Activated naive CD8-positive, alpha-beta T cell treated with anti-CD3 and anti-CD28 coated beads, Interleukin-2, amount 50 U/mL, for 24 hours (primary cell): Measurements from ENCODE around the gene PPP2R2B.

Experiments used
- ATAC-seq: fragments of 150-1000 bp; cut with Tn5 transposase; one replicate; pipeline ENCODE4 v1.10.0; 2021
- DNase-seq: peaks from one replicate; pipeline ENCODE4 v3.0.0; 2021
- H3K27ac Mint-ChIP-seq: one replicate; pipeline ENCODE4 v1.8.0; 2021; ENCODE audit warnings: mild to moderate bottlenecking, mixed read lengths
- H3K27me3 Mint-ChIP-seq: one replicate; pipeline ENCODE4 v1.8.0; 2021; ENCODE audit warnings: mixed read lengths
- H3K36me3 Mint-ChIP-seq: one replicate; pipeline ENCODE4 v1.8.0; 2021; ENCODE audit warnings: low read depth, mixed read lengths
- H3K4me1 Mint-ChIP-seq: one replicate; pipeline ENCODE4 v1.8.0; 2021; ENCODE audit warnings: mixed read lengths
- H3K4me3 Mint-ChIP-seq: one replicate; pipeline ENCODE4 v1.8.0; 2021; ENCODE audit warnings: mild to moderate bottlenecking, moderate library complexity, mixed read lengths
- H3K9me3 Mint-ChIP-seq: one replicate; pipeline ENCODE4 v1.8.0; 2021; ENCODE audit warnings: mixed read lengths

The PPP2R2B gene

DNA sequence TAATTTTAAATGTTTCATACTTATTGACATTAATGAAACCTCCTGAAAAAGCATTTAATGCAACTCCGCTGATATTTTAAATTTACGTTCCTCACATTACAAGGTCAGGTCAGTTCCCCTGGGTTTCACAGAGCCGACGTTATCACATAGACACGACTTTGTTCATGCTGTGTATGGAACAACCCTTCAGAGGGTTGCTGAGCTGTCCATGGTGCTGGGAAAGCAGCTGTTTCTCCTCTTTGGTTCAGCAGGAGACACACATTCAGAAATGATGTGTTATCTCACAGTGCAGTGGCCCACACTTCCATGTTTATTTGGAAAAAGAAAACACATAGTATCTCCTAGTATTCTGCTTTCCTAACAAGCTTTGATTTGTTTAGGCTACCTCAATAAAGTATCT is 53.5 kb downstream of the PPP2R2B start:
- no peaks in the 10 kb centered on the region for H3K4me1 Mint-ChIP-seq
- H3K4me3 Mint-ChIP-seq: no peak overlapping the region
- H3K9me3 Mint-ChIP-seq: no peaks in the 10 kb centered on the region
- no peaks in the 10 kb centered on the region for H3K36me3 Mint-ChIP-seq
- no peaks in the 10 kb centered on the region for H3K27me3 Mint-ChIP-seq
- no peak overlapping the region for H3K27ac Mint-ChIP-seq
- ATAC-seq (no peak), DNase-seq (peak; percentile 4)

DNA sequence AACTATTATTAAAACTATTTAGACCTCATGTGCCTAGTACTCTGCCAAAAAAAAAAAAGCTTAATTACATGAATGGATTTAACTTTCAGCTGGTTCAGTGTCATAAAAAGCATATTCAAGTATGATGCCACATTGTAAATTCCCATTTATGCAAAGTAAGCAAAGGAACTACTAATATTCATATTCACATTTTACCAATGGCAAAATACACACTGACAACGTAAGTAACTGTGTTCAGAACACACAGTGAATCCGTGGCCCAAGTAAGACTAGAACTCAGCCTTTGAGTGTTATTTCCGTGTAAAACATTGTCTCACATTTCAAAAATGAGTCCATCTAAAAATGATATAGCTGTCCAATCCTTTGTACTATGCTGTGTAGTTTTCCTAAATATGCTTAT is 56.8 kb downstream of the PPP2R2B start:
- DNase-seq (no peak), ATAC-seq (no peak)
- no peak overlapping the region for H3K27ac Mint-ChIP-seq
- H3K36me3 Mint-ChIP-seq: no peaks in the 10 kb centered on the region
- no peaks in the 10 kb centered on the region for H3K9me3 Mint-ChIP-seq
- H3K4me3 Mint-ChIP-seq: no peak overlapping the region
- H3K27me3 Mint-ChIP-seq: no peaks in the 10 kb centered on the region
- no peaks in the 10 kb centered on the region for H3K4me1 Mint-ChIP-seq

GRCh38 chr5:146820987-146821386 is 57.6 kb downstream of the PPP2R2B start:
- Mint-ChIP-seq H3K36me3 (no peaks in the 10 kb centered on the region), H3K27me3 (no peaks in the 10 kb centered on the region), H3K4me1 (no peaks in the 10 kb centered on the region), H3K27ac (no peak overlapping the region), H3K4me3 (no peak overlapping the region), H3K9me3 (no peaks in the 10 kb centered on the region)
- no peak for DNase-seq
- no peak for ATAC-seq

DNA sequence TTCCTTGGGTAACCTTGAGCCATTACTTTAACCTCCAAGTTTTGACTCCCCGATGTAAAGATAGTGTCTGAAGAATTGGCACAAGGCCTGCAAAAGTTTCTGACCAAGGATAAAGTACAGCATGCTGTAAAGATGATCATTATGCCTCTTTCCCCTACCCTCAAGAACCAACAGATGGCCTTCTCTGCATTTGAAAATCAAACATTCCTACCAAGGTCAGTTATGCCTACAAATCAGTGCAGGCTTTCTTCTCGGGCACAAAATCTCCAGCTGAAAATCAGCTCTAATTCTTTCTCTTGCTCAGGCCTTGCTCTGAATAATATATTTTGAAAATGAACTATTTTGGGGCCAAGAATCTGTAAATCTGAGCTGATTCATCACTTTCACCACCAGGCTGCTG is 59.7 kb downstream of the PPP2R2B start:
- Mint-ChIP-seq H3K27ac (no peak overlapping the region), H3K4me3 (no peak overlapping the region), H3K36me3 (no peaks in the 10 kb centered on the region), H3K9me3 (no peaks in the 10 kb centered on the region), H3K4me1 (no peaks in the 10 kb centered on the region), H3K27me3 (no peaks in the 10 kb centered on the region)
- ATAC-seq (no peak), DNase-seq (no peak)

DNA sequence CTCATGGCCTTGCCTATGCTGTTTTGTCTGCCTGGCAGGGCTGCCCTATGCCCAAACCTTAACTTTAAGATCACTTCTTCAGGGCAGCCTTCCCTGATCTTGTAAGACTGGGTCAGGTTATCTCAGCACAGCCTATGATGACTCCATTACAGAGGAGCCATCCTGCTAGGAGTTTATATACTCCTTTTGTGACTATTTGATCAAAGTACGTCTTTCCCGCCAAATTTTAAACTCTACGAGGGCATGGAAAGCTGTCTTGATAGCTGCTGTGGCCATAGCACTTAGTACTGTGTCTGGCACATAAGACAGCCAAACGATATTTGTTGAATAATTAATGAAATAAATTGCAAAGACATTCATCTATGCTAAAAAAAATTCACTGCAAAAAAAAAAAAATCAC is 60.6 kb downstream of the PPP2R2B start:
- H3K4me3 Mint-ChIP-seq: no peak overlapping the region
- H3K27ac Mint-ChIP-seq: no peak overlapping the region
- DNase-seq (no peak), ATAC-seq (no peak)
- H3K9me3 Mint-ChIP-seq: no peaks in the 10 kb centered on the region
- H3K4me1 Mint-ChIP-seq: no peaks in the 10 kb centered on the region
- no peaks in the 10 kb centered on the region for H3K36me3 Mint-ChIP-seq
- H3K27me3 Mint-ChIP-seq: no peaks in the 10 kb centered on the region

- no peaks in the 10 kb centered on the region for H3K36me3 Mint-ChIP-seq
- H3K4me1 Mint-ChIP-seq: peaks cover 2% of the 10 kb centered on the region
- H3K9me3 Mint-ChIP-seq: no peaks in the 10 kb centered on the region
- ATAC-seq (no peak), DNase-seq (no peak)
- H3K27ac Mint-ChIP-seq: no peak overlapping the region
- H3K4me3 Mint-ChIP-seq: no peak overlapping the region
- no peaks in the 10 kb centered on the region for H3K27me3 Mint-ChIP-seq
These were observed 61.7 kb downstream of the PPP2R2B start for GRCh38 chr5:146816775-146817387.

GRCh38 chr5:146815411-146815810 is 63.1 kb downstream of the PPP2R2B start:
- no peaks in the 10 kb centered on the region for H3K9me3 Mint-ChIP-seq
- DNase-seq (no peak), ATAC-seq (no peak)
- H3K4me3 Mint-ChIP-seq: no peak overlapping the region
- peaks cover 4% of the 10 kb centered on the region for H3K4me1 Mint-ChIP-seq
- H3K27me3 Mint-ChIP-seq: no peaks in the 10 kb centered on the region
- H3K36me3 Mint-ChIP-seq: no peaks in the 10 kb centered on the region
- H3K27ac Mint-ChIP-seq: no peak overlapping the region

DNA sequence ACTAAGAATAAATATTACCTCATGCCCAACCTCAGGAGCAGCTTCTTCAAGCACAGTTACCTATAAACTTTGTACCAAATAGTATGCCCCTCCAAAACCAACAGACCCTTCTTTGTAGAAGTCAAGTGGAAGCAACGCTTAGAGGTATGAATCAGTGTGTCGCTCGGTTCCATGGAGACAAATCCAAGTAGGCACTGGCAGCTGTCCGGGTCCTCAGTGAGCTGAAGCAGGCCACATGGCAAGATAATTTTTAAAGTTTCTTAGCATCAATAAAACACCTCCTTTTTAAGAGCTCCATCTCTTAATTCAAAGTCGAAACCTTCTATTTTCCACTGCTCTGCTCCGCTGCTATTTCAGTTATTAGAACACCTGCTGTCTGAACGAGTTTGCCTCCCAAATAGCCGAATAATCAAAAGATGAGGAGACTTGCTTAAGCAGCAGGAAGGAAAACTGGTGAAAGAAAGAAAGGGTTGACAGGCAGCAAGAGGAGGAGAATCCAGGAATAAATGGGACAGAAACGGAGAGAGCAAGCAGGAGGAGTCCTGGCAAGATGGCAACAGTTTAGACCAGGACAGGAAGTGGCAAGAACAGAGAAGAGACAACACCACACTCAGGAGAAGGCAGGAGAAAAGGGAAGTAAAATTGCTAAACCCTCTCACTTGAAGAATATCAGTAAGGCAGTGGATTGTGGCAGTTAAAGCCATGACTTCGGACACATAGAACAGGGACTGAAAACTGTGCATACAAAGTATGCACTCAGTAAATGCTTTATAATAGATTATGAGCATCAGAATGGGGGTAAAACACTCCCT is 65.0 kb downstream of the PPP2R2B start:
- no peak overlapping the region for H3K4me3 Mint-ChIP-seq
- no peak overlapping the region for H3K27ac Mint-ChIP-seq
- no peak for ATAC-seq
- H3K27me3 Mint-ChIP-seq: no peaks in the 10 kb centered on the region
- H3K9me3 Mint-ChIP-seq: no peaks in the 10 kb centered on the region
- H3K4me1 Mint-ChIP-seq: peaks cover 4% of the 10 kb centered on the region
- H3K36me3 Mint-ChIP-seq: no peaks in the 10 kb centered on the region
- no peak for DNase-seq

GRCh38 chr5:146805081-146805480 is 73.5 kb downstream of the PPP2R2B start:
- ATAC-seq (no peak), DNase-seq (no peak)
- no peak overlapping the region for H3K27ac Mint-ChIP-seq
- H3K9me3 Mint-ChIP-seq: no peaks in the 10 kb centered on the region
- no peak overlapping the region for H3K4me3 Mint-ChIP-seq
- H3K27me3 Mint-ChIP-seq: no peaks in the 10 kb centered on the region
- H3K4me1 Mint-ChIP-seq: no peaks in the 10 kb centered on the region
- no peaks in the 10 kb centered on the region for H3K36me3 Mint-ChIP-seq

GRCh38 chr5:146802945-146803522 is 75.5 kb downstream of the PPP2R2B start:
- no peak overlapping the region for H3K27ac Mint-ChIP-seq
- no peak overlapping the region for H3K4me3 Mint-ChIP-seq
- no peaks in the 10 kb centered on the region for H3K36me3 Mint-ChIP-seq
- peaks cover 3% of the 10 kb centered on the region for H3K4me1 Mint-ChIP-seq
- no peaks in the 10 kb centered on the region for H3K27me3 Mint-ChIP-seq
- H3K9me3 Mint-ChIP-seq: no peaks in the 10 kb centered on the region
- ATAC-seq (no peak), DNase-seq (no peak)

GRCh38 chr5:146799671-146800070 is 78.9 kb downstream of the PPP2R2B start:
- H3K27ac Mint-ChIP-seq: no peak overlapping the region
- no peaks in the 10 kb centered on the region for H3K9me3 Mint-ChIP-seq
- H3K27me3 Mint-ChIP-seq: no peaks in the 10 kb centered on the region
- no peaks in the 10 kb centered on the region for H3K36me3 Mint-ChIP-seq
- H3K4me3 Mint-ChIP-seq: no peak overlapping the region
- ATAC-seq (no peak), DNase-seq (no peak)
- H3K4me1 Mint-ChIP-seq: peaks cover 10% of the 10 kb centered on the region

DNA sequence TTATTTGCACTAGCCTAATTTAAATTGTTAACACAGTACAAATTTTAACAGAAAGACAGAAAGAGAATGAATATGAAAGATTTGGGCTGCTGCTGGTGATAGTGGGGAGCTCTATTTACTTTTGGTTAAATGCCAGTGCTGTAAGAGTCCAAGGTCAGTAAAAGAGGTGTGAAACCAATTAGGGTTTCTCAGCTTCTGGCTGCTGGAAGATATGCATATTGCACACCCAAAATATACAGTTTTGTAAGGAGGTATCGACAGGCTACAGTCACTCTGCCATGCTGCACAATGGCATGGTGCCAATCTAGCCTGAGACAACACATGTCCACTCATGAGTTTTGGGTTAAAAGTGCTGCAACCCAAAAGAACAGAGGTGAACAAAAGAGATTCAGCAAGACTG is 79.3 kb downstream of the PPP2R2B start:
- no peaks in the 10 kb centered on the region for H3K9me3 Mint-ChIP-seq
- H3K27me3 Mint-ChIP-seq: no peaks in the 10 kb centered on the region
- no peaks in the 10 kb centered on the region for H3K36me3 Mint-ChIP-seq
- DNase-seq (no peak), ATAC-seq (no peak)
- no peak overlapping the region for H3K4me3 Mint-ChIP-seq
- no peak overlapping the region for H3K27ac Mint-ChIP-seq
- H3K4me1 Mint-ChIP-seq: peaks cover 15% of the 10 kb centered on the region

DNA sequence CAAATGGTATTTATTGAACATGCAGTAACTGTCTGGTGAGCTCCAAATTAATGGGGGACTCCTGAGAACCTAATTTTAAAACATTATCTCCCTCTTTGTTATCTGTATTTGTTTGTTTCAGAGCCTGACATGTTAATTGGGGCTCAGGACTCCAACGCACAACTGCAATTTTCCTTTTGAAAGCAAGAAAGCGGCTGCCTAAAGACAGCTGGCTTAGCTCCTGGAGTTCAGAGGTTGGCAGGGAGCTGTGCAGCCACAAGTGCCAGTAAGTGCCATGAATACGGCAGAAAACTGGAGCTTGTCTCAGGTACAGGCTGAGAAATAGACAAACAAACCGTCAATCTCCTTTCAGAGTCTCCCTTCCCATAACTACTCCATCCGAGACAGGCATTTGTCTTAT is 80.9 kb downstream of the PPP2R2B start:
- H3K27ac Mint-ChIP-seq: no peak overlapping the region
- no peak overlapping the region for H3K4me3 Mint-ChIP-seq
- no peaks in the 10 kb centered on the region for H3K9me3 Mint-ChIP-seq
- ATAC-seq (no peak), DNase-seq (no peak)
- no peaks in the 10 kb centered on the region for H3K36me3 Mint-ChIP-seq
- no peaks in the 10 kb centered on the region for H3K27me3 Mint-ChIP-seq
- peaks cover 18% of the 10 kb centered on the region for H3K4me1 Mint-ChIP-seq

- no peak for DNase-seq
- no peaks in the 10 kb centered on the region for H3K36me3 Mint-ChIP-seq
- H3K4me1 Mint-ChIP-seq: peaks cover 18% of the 10 kb centered on the region
- ATAC-seq: no peak
- no peak overlapping the region for H3K27ac Mint-ChIP-seq
- no peaks in the 10 kb centered on the region for H3K27me3 Mint-ChIP-seq
- H3K4me3 Mint-ChIP-seq: no peak overlapping the region
- H3K9me3 Mint-ChIP-seq: no peaks in the 10 kb centered on the region
These were observed 81.6 kb downstream of the PPP2R2B start for GRCh38 chr5:146796911-146797310.

DNA sequence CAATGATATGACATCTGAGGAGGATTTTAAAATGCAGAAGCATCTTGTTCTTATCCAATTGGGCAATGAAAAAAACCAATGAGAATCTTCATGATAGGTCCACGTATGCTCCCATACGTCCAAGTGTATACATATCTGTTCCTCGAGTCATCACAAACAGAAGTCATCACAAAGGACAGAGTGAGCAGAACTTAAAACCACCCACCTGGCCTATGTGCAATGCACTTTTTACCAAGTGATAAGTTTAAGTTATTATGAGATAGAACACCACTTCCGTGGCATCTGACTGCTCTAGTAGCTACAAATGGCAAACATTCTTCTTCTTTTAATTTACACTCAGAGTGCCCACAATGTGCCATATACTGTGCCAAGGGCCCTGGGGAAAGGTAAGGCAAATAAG is 82.4 kb downstream of the PPP2R2B start:
- H3K4me3 Mint-ChIP-seq: no peak overlapping the region
- DNase-seq (no peak), ATAC-seq (no peak)
- H3K36me3 Mint-ChIP-seq: no peaks in the 10 kb centered on the region
- no peaks in the 10 kb centered on the region for H3K27me3 Mint-ChIP-seq
- H3K9me3 Mint-ChIP-seq: no peaks in the 10 kb centered on the region
- H3K27ac Mint-ChIP-seq: no peak overlapping the region
- H3K4me1 Mint-ChIP-seq: peaks cover 18% of the 10 kb centered on the region
